Measurements from ENCODE around the gene CEND1. TPM values are rescaled to one million over a fixed set of nuclear protein-coding genes. Genes with fewer than 3 reads are reported as not detected.
A peak's percentile ranks its signal among the peaks of the same experiment; 100 is the strongest.

CEND1 gene
- total and polyA plus RNA-seq, 2 of the 13 experiments (the other 11 are each of a cell fraction or from before 2014, with no cell fraction given) = not detected

GRCh38 chr11:796565-797295 lies 6.8 kb upstream of the CEND1 start (continued):
- no peak for TF ChIP-seq CSRNP2 (CRISPR knock-in tag; conservative IDR thresholded peaks at IDR 0.05; ENCODE audit: low read depth)
- TF ChIP-seq NR3C1 (CRISPR knock-in tag; IDR thresholded peaks at IDR 0.05) = no peak
- no peak for TF ChIP-seq ZBTB3 (CRISPR knock-in tag; IDR thresholded peaks at IDR 0.05; ENCODE audit: borderline replicate concordance, low read depth)
- no peak for TF ChIP-seq ZSCAN21 (CRISPR knock-in tag; IDR thresholded peaks at IDR 0.05; ENCODE audit: borderline replicate concordance)
- no peak for TF ChIP-seq SYNCRIP (IDR thresholded peaks at IDR 0.05; ENCODE audit: insufficient read depth, low read depth, low read length)
- no peak for TF ChIP-seq KAT8 (CRISPR knock-in tag; IDR thresholded peaks at IDR 0.05)
- no peak for TF ChIP-seq LBX2 (CRISPR knock-in tag; IDR thresholded peaks at IDR 0.05; ENCODE audit: borderline replicate concordance)
- no peak; the same call in 1 of the 2 replicates for TF ChIP-seq FOXC1 (CRISPR knock-in tag; IDR thresholded peaks at IDR 0.05; ENCODE audit: borderline replicate concordance)
- TF ChIP-seq ARID3A (IDR thresholded peaks at IDR 0.05; ENCODE audit: low read depth, low read length) = no peak
- TF ChIP-seq MEIS1 (CRISPR knock-in tag; IDR thresholded peaks at IDR 0.05; ENCODE audit: borderline replicate concordance) = peak; percentile 8; the same call in 1 of the 2 replicates
- peak; percentile 89 for TF ChIP-seq NR2C2 (CRISPR knock-in tag; IDR thresholded peaks at IDR 0.05; ENCODE audit: borderline replicate concordance)

Data from HepG2 (cell line).